ENCODE measurements around the gene SEC24D.

DNA sequence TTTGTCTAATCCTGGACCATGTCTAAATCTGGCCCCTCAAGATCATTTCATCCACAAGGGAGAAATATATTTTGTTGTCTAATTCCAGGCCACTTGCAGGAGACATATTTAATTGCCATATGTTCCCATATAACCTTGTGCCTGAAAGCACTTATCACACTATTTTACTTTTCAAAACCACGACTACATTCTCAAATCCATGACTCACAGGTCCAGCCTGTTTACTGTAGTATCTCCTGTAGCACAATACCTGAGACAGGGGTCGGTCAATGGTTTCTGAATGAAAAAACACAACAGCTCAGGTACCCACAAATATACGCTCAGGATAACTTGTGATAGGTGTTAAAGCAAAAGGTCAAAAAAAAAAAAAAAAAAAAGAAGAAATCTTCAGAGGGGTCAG lies 60.9 kb downstream of the SEC24D start:
- TF ChIP-seq, protein P1, sequence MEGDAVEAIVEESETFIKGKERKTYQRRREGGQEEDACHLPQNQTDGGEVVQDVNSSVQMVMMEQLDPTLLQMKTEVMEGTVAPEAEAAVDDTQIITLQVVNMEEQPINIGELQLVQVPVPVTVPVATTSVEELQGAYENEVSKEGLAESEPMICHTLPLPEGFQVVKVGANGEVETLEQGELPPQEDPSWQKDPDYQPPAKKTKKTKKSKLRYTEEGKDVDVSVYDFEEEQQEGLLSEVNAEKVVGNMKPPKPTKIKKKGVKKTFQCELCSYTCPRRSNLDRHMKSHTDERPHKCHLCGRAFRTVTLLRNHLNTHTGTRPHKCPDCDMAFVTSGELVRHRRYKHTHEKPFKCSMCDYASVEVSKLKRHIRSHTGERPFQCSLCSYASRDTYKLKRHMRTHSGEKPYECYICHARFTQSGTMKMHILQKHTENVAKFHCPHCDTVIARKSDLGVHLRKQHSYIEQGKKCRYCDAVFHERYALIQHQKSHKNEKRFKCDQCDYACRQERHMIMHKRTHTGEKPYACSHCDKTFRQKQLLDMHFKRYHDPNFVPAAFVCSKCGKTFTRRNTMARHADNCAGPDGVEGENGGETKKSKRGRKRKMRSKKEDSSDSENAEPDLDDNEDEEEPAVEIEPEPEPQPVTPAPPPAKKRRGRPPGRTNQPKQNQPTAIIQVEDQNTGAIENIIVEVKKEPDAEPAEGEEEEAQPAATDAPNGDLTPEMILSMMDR (IDR thresholded peaks at IDR 0.05; ENCODE audit: low read length), result no peak
- TF ChIP-seq EZH2 (IDR thresholded peaks at IDR 0.05; ENCODE audit: borderline replicate concordance, low read length), result no peak
